ENCODE results near the gene OLFM2. TPM values are rescaled to one million over a fixed set of nuclear protein-coding genes. Genes with fewer than 3 reads are reported as not detected.

Gene OLFM2
- total RNA-seq, 1 experiment from 2014 or later: 75.6 TPM

GRCh38 chr19:9839415-9839814 lies 96.9 kb downstream of the OLFM2 start:
- Mint-ChIP-seq H3K4me3 (no peak overlapping the region), H3K27me3 (ENCODE audit: low read depth) (no peaks in the 10 kb centered on the region), H3K27ac (no peak overlapping the region), H3K9me3 (no peaks in the 10 kb centered on the region; a peak in 1 of 5 replicates), H3K36me3 (ENCODE audit: insufficient read depth in 1 of 3, low read depth in 3 of 3) (peaks cover 30 to 54% (median 45%) of the 10 kb centered on the region in 3 experiments), H3K4me1 (peaks cover 8 to 11% of the 10 kb centered on the region in 2 experiments)
- Histone ChIP-seq H3K56ac (ENCODE audit: insufficient read length, low read depth, low read length) (no peak overlapping the region), H3K79me2 (ENCODE audit: insufficient read depth, low read length) (peaks cover 1% of the 10 kb centered on the region), H3K4ac (ENCODE audit: low read depth, low read length) (no peak overlapping the region), H2BK15ac (ENCODE audit: low read depth, low read length) (no peak overlapping the region), H3T11ph (ENCODE audit: low read length) (no peak overlapping the region), H3K23me2 (ENCODE audit: insufficient read length, low read depth, low read length, poor library complexity, severe bottlenecking) (no peaks in the 10 kb centered on the region), H2BK20ac (ENCODE audit: low read depth, low read length, poor library complexity, severe bottlenecking) (no peak overlapping the region), H3K23ac (ENCODE audit: insufficient read length, low read depth, low read length) (no peak overlapping the region), H2BK12ac (ENCODE audit: insufficient read length, low read depth, low read length) (no peak overlapping the region), H4K20me1 (ENCODE audit: control insufficient read depth, insufficient read depth, insufficient read length) (no peaks in the 10 kb centered on the region), H2BK120ac (ENCODE audit: low read depth, low read length, poor library complexity, severe bottlenecking) (no peak overlapping the region), H3K27ac (ENCODE audit: insufficient read length, low read depth, low read length) (no peak overlapping the region), H3K4me1 (ENCODE audit: insufficient read depth, low read length) (no peaks in the 10 kb centered on the region), H3K9ac (ENCODE audit: extremely low read depth, insufficient read length, low read length) (no peak overlapping the region), H2AK5ac (ENCODE audit: insufficient read length, low read length) (no peak overlapping the region), H3K18ac (ENCODE audit: insufficient read length, low read depth, low read length) (no peak overlapping the region), H3K79me1 (ENCODE audit: insufficient read depth, low read depth, low read length, poor library complexity, severe bottlenecking) (peaks cover 4% of the 10 kb centered on the region), H3K27me3 (ENCODE audit: insufficient read depth, low read length) (no peaks in the 10 kb centered on the region), H4K91ac (ENCODE audit: insufficient read length, low read depth, low read length) (no peak overlapping the region), H3K4me2 (ENCODE audit: insufficient read depth, insufficient read length, low read length) (no peak overlapping the region), H2BK5ac (ENCODE audit: insufficient read length, low read length) (no peak overlapping the region), H2AFZ (ENCODE audit: low read length) (no peak overlapping the region), H3K9me3 (ENCODE audit: control insufficient read depth, low read depth, low read length) (no peaks in the 10 kb centered on the region), H3K14ac (ENCODE audit: insufficient read depth, low read length) (no peak overlapping the region), H4K8ac (replicated peaks; ENCODE audit: insufficient read length, low read depth, low read length) (no peak overlapping the region), H4K5ac (ENCODE audit: insufficient read length, low read depth, low read length) (no peak overlapping the region)
- TF ChIP-seq CTCF (conservative IDR thresholded peaks at IDR 0.05): no peak
- no peak for DNase-seq
- WGBS (ENCODE audit: extremely low coverage, insufficient read length, low lambda C conversion rate): no CpG with 5 or more reads among the region's 1 CpG
